ENCODE data around the gene KCNV2.

Gene KCNV2

DNA sequence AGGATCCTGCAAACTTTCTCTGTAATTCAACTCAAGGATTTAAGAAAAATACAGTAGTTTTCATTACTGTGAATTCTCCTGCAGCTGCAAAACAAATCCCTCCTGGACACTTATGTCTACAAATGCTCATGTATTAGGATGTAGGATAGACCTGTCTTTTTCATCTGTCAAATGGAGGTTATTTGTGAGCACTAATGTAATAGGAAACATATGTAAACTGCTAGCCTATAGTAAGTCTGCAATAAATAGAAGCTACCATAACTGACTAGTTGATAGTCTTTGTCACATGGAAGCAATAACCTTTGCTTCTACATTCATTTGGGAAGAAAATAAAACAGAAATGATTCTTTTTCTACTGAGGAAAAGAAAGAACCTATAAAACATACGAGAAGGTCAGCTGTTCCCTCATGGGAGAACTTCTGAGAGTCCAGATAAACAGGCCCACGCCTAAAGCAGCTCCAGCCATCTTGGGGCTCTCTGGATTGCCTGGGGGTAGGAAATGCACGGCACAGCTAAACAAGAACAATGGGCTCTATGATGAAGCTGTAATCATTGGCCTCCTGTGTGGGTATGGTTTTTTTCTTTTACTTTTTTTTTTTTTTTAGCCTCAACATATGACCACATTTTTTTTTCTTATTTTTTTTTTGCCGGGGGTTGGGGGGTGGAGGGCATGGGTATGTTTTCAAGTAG lies 6.2 kb downstream of the KCNV2 start:
- H3K4me3 ChIP-seq (ENCODE audit: low read depth, low read length): no peak overlapping the region
- TF ChIP-seq POLR2A (IDR thresholded peaks at IDR 0.05; ENCODE audit: extremely low read depth, insufficient read length) (no peak), CTCF (IDR thresholded peaks at IDR 0.05; ENCODE audit: low read depth, low read length) (no peak), MYC (IDR thresholded peaks at IDR 0.05; ENCODE audit: low read depth, low read length) (no peak)
- TF ChIP-seq, protein P1, sequence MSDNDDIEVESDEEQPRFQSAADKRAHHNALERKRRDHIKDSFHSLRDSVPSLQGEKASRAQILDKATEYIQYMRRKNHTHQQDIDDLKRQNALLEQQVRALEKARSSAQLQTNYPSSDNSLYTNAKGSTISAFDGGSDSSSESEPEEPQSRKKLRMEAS (IDR thresholded peaks at IDR 0.05; ENCODE audit: low read depth, low read length): no peak
- DNase-seq (ENCODE audit: low read depth): no peak

DNA sequence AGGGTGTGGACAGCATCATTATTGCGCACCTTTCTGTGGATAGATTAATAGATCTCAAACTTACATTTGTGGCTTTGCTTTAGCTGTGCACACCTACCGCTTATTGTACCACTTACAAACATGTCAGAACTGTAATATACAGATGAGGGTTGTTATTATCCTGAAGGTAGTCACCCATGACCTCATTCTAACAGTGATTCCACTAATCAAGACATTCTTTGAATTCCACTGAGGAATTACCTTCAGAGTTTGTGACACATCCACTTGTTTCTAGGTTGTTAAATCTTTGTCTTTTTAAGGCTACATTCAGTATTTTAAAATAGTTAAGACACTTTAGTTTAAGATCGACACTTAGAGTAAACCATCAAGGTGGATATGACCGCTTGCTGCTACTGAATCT lies 7.8 kb downstream of the KCNV2 start:
- TF ChIP-seq MYC (IDR thresholded peaks at IDR 0.05; ENCODE audit: low read depth, low read length): no peak
- no peak for DNase-seq (ENCODE audit: low read depth)
- H3K4me3 ChIP-seq (ENCODE audit: low read depth, low read length): no peak overlapping the region

DNA sequence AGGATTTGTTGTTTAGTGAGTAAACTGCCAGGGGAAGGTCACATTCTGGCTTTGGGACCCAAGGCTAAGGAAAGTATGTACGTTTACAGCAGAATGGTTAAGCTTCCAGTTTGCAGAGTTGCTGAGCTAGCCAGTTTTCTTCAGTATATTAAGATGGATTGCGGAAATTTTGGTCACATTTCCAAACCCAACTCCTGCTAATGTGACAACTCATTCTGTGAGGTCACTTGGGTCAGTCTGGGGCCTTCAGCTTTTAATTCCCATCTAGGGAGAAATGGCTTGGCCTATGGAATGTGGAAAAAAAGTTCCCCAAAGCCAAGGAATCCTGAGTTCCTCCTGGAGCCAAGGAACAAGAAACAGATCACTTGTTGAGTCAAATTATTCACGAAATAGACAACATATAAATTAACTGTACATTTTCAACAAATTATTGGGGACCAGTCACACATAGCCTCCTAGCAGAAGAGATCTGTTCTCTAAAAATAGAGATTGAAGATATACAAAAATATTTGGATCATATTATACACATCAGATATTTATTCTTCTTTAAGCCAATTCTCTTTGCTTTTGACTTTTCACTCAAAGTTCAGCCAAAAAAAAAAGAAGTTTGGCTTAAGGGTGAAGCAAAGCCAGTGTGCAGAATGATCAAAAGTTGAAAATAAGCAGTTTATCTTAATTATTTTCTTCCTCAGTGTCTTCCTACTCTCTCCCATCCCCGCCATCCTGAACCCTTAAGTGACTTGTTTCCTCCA lies 8.8 kb downstream of the KCNV2 start:
- TF ChIP-seq, protein P1 (IDR thresholded peaks at IDR 0.05; ENCODE audit: low read depth, low read length): no peak
- TF ChIP-seq MYC (IDR thresholded peaks at IDR 0.05; ENCODE audit: low read depth, low read length) (no peak), POLR2A (IDR thresholded peaks at IDR 0.05; ENCODE audit: extremely low read depth, insufficient read length) (no peak), CTCF (IDR thresholded peaks at IDR 0.05; ENCODE audit: low read depth, low read length) (no peak)
- H3K4me3 ChIP-seq (ENCODE audit: low read depth, low read length): no peak overlapping the region
- no peak for DNase-seq (ENCODE audit: low read depth)

- H3K4me3 ChIP-seq (ENCODE audit: low read depth, low read length): no peak overlapping the region
- no peak for DNase-seq (ENCODE audit: low read depth)
- TF ChIP-seq POLR2A (IDR thresholded peaks at IDR 0.05; ENCODE audit: extremely low read depth, insufficient read length) (no peak), CTCF (IDR thresholded peaks at IDR 0.05; ENCODE audit: low read depth, low read length) (no peak), MYC (IDR thresholded peaks at IDR 0.05; ENCODE audit: low read depth, low read length) (no peak)
- TF ChIP-seq, protein P1 (IDR thresholded peaks at IDR 0.05; ENCODE audit: low read depth, low read length): no peak
Observed at GRCh38 chr9:2726650-2727340, 9.5 kb downstream of the KCNV2 start.

- TF ChIP-seq, protein P1 (IDR thresholded peaks at IDR 0.05; ENCODE audit: low read depth, low read length): no peak
- TF ChIP-seq CTCF (IDR thresholded peaks at IDR 0.05; ENCODE audit: low read depth, low read length) (no peak), MYC (IDR thresholded peaks at IDR 0.05; ENCODE audit: low read depth, low read length) (no peak), POLR2A (IDR thresholded peaks at IDR 0.05; ENCODE audit: extremely low read depth, insufficient read length) (no peak)
- no peak for DNase-seq (ENCODE audit: low read depth)
- H3K4me3 ChIP-seq (ENCODE audit: low read depth, low read length): no peak overlapping the region
Observed at GRCh38 chr9:2727374-2727773, 10.1 kb downstream of the KCNV2 start.
